HEK293 (cell line): ENCODE data around the gene CRCP.

Experiments used
- CTCF ChIA-PET: fragments of 350-600 bp; formaldehyde crosslinking; extraction: SDS; loops from one replicate; lab custom pipeline; 2021; ENCODE audit warnings: antibody characterized with exemption; lab: Yijun Ruan, JAX
- POLR2A ChIA-PET: fragments of 300-600 bp; formaldehyde crosslinking; extraction: SDS; loops from one replicate; lab custom pipeline; 2020; ENCODE audit warnings: antibody characterized with exemption, inconsistent platforms; lab: Yijun Ruan, JAX
- H3K27ac ChIP-seq: fragments of 200-500 bp; sonication (Bioruptor generic); 2 replicates; pipeline ENCODE4 v1.5.1; 2014; ENCODE audit warnings: low read depth, low read length, control low read depth, inconsistent platforms; ENCODE audit errors: extremely low read depth
- H3K36me3 ChIP-seq, 2 experiments: fragments of 200-500 bp in 1 of 2; sonication (Bioruptor generic) in 1 of 2; 1 replicate in 1 of 2; 2 replicates in 1 of 2; pipeline ENCODE4 v1.5.1; 2014 to 2017; ENCODE audit warnings: inconsistent platforms in 2 of 2, low read length in 2 of 2; ENCODE audit not compliant: control insufficient read depth in 2 of 2, insufficient read depth in 1 of 2
- H3K4me1 ChIP-seq: fragments of 200-500 bp; sonication (Bioruptor generic); 2 replicates; pipeline ENCODE4 v1.5.1; 2014; ENCODE audit warnings: mild to moderate bottlenecking, low read length, inconsistent platforms; ENCODE audit not compliant: control insufficient read depth, insufficient read depth
- H3K4me3 ChIP-seq: 2 replicates; pipeline ENCODE4 v1.5.1; 2011; ENCODE audit warnings: low read depth, mild to moderate bottlenecking, control low read depth, low read length, moderate library complexity
- H3K9me3 ChIP-seq: fragments of 200-500 bp; sonication (Bioruptor generic); 2 replicates; pipeline ENCODE4 v1.5.1; 2014; ENCODE audit warnings: low read depth, low read length, inconsistent platforms; ENCODE audit not compliant: control insufficient read depth, insufficient read depth
- GLIS2 ChIP-seq: fragments of 450-650 bp; formaldehyde crosslinking; IDR thresholded peaks from 2 replicates; pipeline ENCODE4 v1.5.1; 2016; ENCODE audit warnings: missing biosample characterization, missing genetic modification characterization
- IKZF3 ChIP-seq: fragments of 450-650 bp; IDR thresholded peaks from 2 replicates; pipeline ENCODE4 v1.5.0; 2018; ENCODE audit warnings: missing biosample characterization, mild to moderate bottlenecking, missing genetic modification characterization, moderate library complexity
- KLF16 ChIP-seq: fragments of 450-650 bp; formaldehyde crosslinking; IDR thresholded peaks from 2 replicates; pipeline ENCODE4 v1.5.1; 2017; ENCODE audit warnings: missing biosample characterization, missing genetic modification characterization
- KLF17 ChIP-seq: fragments of 450-650 bp; formaldehyde crosslinking; IDR thresholded peaks from 2 replicates; pipeline ENCODE4 v1.5.1; 2016; ENCODE audit warnings: missing biosample characterization, missing genetic modification characterization
- KLF7 ChIP-seq: fragments of 450-650 bp; formaldehyde crosslinking; IDR thresholded peaks from 2 replicates; pipeline ENCODE4 v1.5.1; 2016; ENCODE audit warnings: missing biosample characterization, missing genetic modification characterization, borderline replicate concordance
- MYNN ChIP-seq: fragments of 450-650 bp; formaldehyde crosslinking; IDR thresholded peaks from 2 replicates; pipeline ENCODE4 v1.5.1; 2016; ENCODE audit warnings: missing biosample characterization, missing genetic modification characterization, borderline replicate concordance
- MZF1 ChIP-seq: fragments of 450-650 bp; formaldehyde crosslinking; IDR thresholded peaks from 2 replicates; pipeline ENCODE4 v1.5.1; 2017; ENCODE audit warnings: missing biosample characterization, missing genetic modification characterization, borderline replicate concordance
- OVOL3 ChIP-seq: fragments of 450-650 bp; formaldehyde crosslinking; IDR thresholded peaks from 2 replicates; pipeline ENCODE4 v1.5.1; 2016; ENCODE audit warnings: missing biosample characterization, missing genetic modification characterization
- PRDM4 ChIP-seq: fragments of 450-650 bp; formaldehyde crosslinking; IDR thresholded peaks from 2 replicates; pipeline ENCODE4 v1.5.1; 2017; ENCODE audit warnings: missing biosample characterization, missing genetic modification characterization
- YY2 ChIP-seq: fragments of 450-650 bp; formaldehyde crosslinking; IDR thresholded peaks from 2 replicates; pipeline ENCODE4 v1.5.1; 2016; ENCODE audit warnings: missing biosample characterization, missing genetic modification characterization
- ZBTB8A ChIP-seq: fragments of 450-650 bp; formaldehyde crosslinking; IDR thresholded peaks from 2 replicates; pipeline ENCODE4 v1.5.1; 2016; ENCODE audit warnings: missing biosample characterization, missing genetic modification characterization
- ZNF112 ChIP-seq: fragments of 450-650 bp; formaldehyde crosslinking; IDR thresholded peaks from 2 replicates; pipeline ENCODE4 v1.5.0; 2017; ENCODE audit warnings: missing biosample characterization, missing genetic modification characterization
- ZNF324 ChIP-seq: fragments of 450-650 bp; formaldehyde crosslinking; IDR thresholded peaks from 2 replicates; pipeline ENCODE4 v1.5.1; 2016; ENCODE audit warnings: missing biosample characterization, missing genetic modification characterization
- ZNF350 ChIP-seq: fragments of 450-650 bp; formaldehyde crosslinking; IDR thresholded peaks from 2 replicates; pipeline ENCODE4 v1.5.0; 2017; ENCODE audit warnings: missing biosample characterization, mild to moderate bottlenecking, missing genetic modification characterization
- ZNF354C ChIP-seq: fragments of 450-650 bp; formaldehyde crosslinking; IDR thresholded peaks from 2 replicates; pipeline ENCODE4 v1.5.1; 2016; ENCODE audit warnings: missing biosample characterization, missing genetic modification characterization, low read depth, borderline replicate concordance
- ZNF37A ChIP-seq: fragments of 450-650 bp; IDR thresholded peaks from 2 replicates; pipeline ENCODE4 v1.5.1; 2018; ENCODE audit warnings: missing biosample characterization, missing genetic modification characterization
- ZNF404 ChIP-seq: fragments of 450-650 bp; formaldehyde crosslinking; IDR thresholded peaks from 2 replicates; pipeline ENCODE4 v1.5.1; 2017; ENCODE audit warnings: missing biosample characterization, missing genetic modification characterization
- ZNF423 ChIP-seq: fragments of 450-650 bp; formaldehyde crosslinking; IDR thresholded peaks from 2 replicates; pipeline ENCODE4 v1.5.1; 2016; ENCODE audit warnings: missing biosample characterization, missing genetic modification characterization
- ZNF660 ChIP-seq: fragments of 450-650 bp; IDR thresholded peaks from 2 replicates; pipeline ENCODE4 v1.5.1; 2018; ENCODE audit warnings: missing biosample characterization, mild to moderate bottlenecking, missing genetic modification characterization
- ZNF670 ChIP-seq: fragments of 450-650 bp; formaldehyde crosslinking; IDR thresholded peaks from 2 replicates; pipeline ENCODE4 v1.5.1; 2016; ENCODE audit warnings: missing biosample characterization, missing genetic modification characterization, low read depth
- ZNF843 ChIP-seq: fragments of 450-650 bp; formaldehyde crosslinking; IDR thresholded peaks from 2 replicates; pipeline ENCODE4 v1.5.1; 2016; ENCODE audit warnings: missing biosample characterization, missing genetic modification characterization
- ZSCAN16 ChIP-seq: fragments of 450-650 bp; formaldehyde crosslinking; IDR thresholded peaks from 2 replicates; pipeline ENCODE4 v1.5.1; 2016; ENCODE audit warnings: missing biosample characterization, missing genetic modification characterization
- ZSCAN23 ChIP-seq: fragments of 450-650 bp; formaldehyde crosslinking; IDR thresholded peaks from 2 replicates; pipeline ENCODE4 v1.5.1; 2016; ENCODE audit warnings: missing biosample characterization, missing genetic modification characterization
- TF ChIP-seq, protein P1 (sequence below): fragments of 450-650 bp; IDR thresholded peaks from 2 replicates; pipeline ENCODE4 v1.5.1; 2018; ENCODE audit warnings: missing biosample characterization, missing genetic modification characterization
- TF ChIP-seq, protein P2 (sequence below): fragments of 450-650 bp; formaldehyde crosslinking; IDR thresholded peaks from 2 replicates; pipeline ENCODE4 v1.5.1; 2016; ENCODE audit warnings: missing biosample characterization, missing genetic modification characterization, low read depth
- TF ChIP-seq, protein P3 (sequence below): fragments of 450-650 bp; formaldehyde crosslinking; IDR thresholded peaks from 2 replicates; pipeline ENCODE4 v1.5.1; 2016; ENCODE audit warnings: missing biosample characterization, missing genetic modification characterization
- TF ChIP-seq, protein P4 (sequence below): fragments of 450-650 bp; formaldehyde crosslinking; IDR thresholded peaks from 2 replicates; pipeline ENCODE4 v1.5.1; 2016; ENCODE audit warnings: missing biosample characterization, missing genetic modification characterization

The CRCP gene

DNA sequence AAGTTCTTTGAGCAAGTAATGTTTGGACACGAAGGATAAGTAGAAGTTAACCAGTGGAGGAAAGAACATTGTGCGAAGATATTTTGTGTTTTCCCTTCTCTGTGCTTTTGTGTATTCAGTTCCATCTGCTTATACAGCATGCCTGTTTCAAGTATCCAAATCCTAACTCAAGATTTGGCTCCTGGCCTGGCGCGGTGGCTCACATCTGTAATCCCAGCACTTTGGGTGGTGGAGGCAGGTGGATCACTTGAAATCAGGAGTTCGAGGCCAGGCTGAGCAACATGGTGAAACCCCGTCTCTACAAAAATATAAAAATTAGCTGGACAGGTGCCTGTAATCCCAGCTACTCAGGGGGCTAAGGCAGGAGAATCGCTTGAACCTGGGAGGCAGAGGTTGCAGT lies 49.7 kb downstream of the CRCP start:
- no peaks in the 10 kb centered on the region; a peak in 1 of 3 replicates for H3K36me3 ChIP-seq
- CTCF ChIA-PET: no interaction called here
- POLR2A ChIA-PET: no interaction called here
- no peaks in the 10 kb centered on the region for H3K4me1 ChIP-seq
- no peak overlapping the region for H3K27ac ChIP-seq
- H3K9me3 ChIP-seq: no peaks in the 10 kb centered on the region
- TF ChIP-seq ZNF660 (tag by site-specific recombination) (no peak), YY2 (tag by site-specific recombination) (no peak), OVOL3 (no peak), ZNF404 (tag by site-specific recombination) (no peak), GLIS2 (no peak), ZNF670 (tag by site-specific recombination) (no peak), ZNF843 (tag by site-specific recombination) (no peak), MZF1 (tag by site-specific recombination) (no peak), ZSCAN23 (tag by site-specific recombination) (no peak), ZNF423 (tag by site-specific recombination) (no peak), ZBTB8A (tag by site-specific recombination) (no peak), ZNF350 (no peak), KLF16 (tag by site-specific recombination) (no peak), IKZF3 (tag by site-specific recombination) (no peak)
- TF ChIP-seq, protein P1, sequence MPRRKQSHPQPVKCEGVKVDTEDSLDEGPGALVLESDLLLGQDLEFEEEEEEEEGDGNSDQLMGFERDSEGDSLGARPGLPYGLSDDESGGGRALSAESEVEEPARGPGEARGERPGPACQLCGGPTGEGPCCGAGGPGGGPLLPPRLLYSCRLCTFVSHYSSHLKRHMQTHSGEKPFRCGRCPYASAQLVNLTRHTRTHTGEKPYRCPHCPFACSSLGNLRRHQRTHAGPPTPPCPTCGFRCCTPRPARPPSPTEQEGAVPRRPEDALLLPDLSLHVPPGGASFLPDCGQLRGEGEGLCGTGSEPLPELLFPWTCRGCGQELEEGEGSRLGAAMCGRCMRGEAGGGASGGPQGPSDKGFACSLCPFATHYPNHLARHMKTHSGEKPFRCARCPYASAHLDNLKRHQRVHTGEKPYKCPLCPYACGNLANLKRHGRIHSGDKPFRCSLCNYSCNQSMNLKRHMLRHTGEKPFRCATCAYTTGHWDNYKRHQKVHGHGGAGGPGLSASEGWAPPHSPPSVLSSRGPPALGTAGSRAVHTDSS (tag by site-specific recombination): no peak
- TF ChIP-seq, protein P2, sequence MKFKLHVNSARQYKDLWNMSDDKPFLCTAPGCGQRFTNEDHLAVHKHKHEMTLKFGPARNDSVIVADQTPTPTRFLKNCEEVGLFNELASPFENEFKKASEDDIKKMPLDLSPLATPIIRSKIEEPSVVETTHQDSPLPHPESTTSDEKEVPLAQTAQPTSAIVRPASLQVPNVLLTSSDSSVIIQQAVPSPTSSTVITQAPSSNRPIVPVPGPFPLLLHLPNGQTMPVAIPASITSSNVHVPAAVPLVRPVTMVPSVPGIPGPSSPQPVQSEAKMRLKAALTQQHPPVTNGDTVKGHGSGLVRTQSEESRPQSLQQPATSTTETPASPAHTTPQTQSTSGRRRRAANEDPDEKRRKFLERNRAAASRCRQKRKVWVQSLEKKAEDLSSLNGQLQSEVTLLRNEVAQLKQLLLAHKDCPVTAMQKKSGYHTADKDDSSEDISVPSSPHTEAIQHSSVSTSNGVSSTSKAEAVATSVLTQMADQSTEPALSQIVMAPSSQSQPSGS (tag by site-specific recombination): no peak
- H3K4me3 ChIP-seq: no peak overlapping the region

- H3K9me3 ChIP-seq: no peaks in the 10 kb centered on the region
- ChIA-PET CTCF (no interaction called here), POLR2A (no interaction called here)
- H3K4me3 ChIP-seq: no peak overlapping the region
- H3K4me1 ChIP-seq: no peaks in the 10 kb centered on the region
- H3K36me3 ChIP-seq: no peaks in the 10 kb centered on the region; a peak in 1 of 3 replicates
- H3K27ac ChIP-seq: no peak overlapping the region
- TF ChIP-seq KLF7 (no peak), OVOL3 (no peak), ZSCAN16 (tag by site-specific recombination) (no peak), ZNF37A (tag by site-specific recombination) (no peak), ZNF324 (tag by site-specific recombination) (no peak), ZNF112 (tag by site-specific recombination) (no peak), MYNN (tag by site-specific recombination) (no peak), PRDM4 (no peak), ZNF354C (no peak), KLF17 (tag by site-specific recombination) (no peak)
- TF ChIP-seq, protein P3, sequence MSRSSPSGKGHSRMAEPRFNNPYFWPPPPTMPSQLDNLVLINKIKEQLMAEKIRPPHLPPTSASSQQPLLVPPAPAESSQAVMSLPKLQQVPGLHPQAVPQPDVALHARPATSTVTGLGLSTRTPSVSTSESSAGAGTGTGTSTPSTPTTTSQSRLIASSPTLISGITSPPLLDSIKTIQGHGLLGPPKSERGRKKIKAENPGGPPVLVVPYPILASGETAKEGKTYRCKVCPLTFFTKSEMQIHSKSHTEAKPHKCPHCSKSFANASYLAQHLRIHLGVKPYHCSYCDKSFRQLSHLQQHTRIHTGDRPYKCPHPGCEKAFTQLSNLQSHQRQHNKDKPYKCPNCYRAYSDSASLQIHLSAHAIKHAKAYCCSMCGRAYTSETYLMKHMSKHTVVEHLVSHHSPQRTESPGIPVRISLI (tag by site-specific recombination): no peak
- TF ChIP-seq, protein P4, sequence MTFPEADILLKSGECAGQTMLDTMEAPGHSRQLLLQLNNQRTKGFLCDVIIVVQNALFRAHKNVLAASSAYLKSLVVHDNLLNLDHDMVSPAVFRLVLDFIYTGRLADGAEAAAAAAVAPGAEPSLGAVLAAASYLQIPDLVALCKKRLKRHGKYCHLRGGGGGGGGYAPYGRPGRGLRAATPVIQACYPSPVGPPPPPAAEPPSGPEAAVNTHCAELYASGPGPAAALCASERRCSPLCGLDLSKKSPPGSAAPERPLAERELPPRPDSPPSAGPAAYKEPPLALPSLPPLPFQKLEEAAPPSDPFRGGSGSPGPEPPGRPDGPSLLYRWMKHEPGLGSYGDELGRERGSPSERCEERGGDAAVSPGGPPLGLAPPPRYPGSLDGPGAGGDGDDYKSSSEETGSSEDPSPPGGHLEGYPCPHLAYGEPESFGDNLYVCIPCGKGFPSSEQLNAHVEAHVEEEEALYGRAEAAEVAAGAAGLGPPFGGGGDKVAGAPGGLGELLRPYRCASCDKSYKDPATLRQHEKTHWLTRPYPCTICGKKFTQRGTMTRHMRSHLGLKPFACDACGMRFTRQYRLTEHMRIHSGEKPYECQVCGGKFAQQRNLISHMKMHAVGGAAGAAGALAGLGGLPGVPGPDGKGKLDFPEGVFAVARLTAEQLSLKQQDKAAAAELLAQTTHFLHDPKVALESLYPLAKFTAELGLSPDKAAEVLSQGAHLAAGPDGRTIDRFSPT (tag by site-specific recombination): no peak
Observed at GRCh38 chr7:66167773-66168387, 53.2 kb downstream of the CRCP start.
